SK-N-MC (cell line): ENCODE results near the gene SNRNP48.

Experiments
- DNase-seq: peaks from one replicate; pipeline ENCODE4 v3.0.0-alpha.2; 2011; ENCODE audit warnings: low read depth, low spot score
- H3K27ac ChIP-seq: fragments of 200-600 bp; sonication (generic); 2 replicates; pipeline ENCODE4 v1.5.1; 2016; ENCODE audit warnings: mixed run types
- H3K36me3 ChIP-seq: fragments of 200-600 bp; sonication (generic); 2 replicates; pipeline ENCODE4 v1.6.1; 2017; ENCODE audit warnings: antibody characterized with exemption, low read length, mixed read lengths; ENCODE audit not compliant: insufficient read depth
- H3K4me3 ChIP-seq: fragments of 200-600 bp; sonication (generic); 2 replicates; pipeline ENCODE4 v1.5.1; 2016
- H3K9ac ChIP-seq: fragments of 200-600 bp; sonication (generic); 2 replicates; pipeline ENCODE4 v1.8.0; 2017; ENCODE audit warnings: mixed run types, mixed read lengths; ENCODE audit not compliant: insufficient read length
- H3K9me3 ChIP-seq: fragments of 200-600 bp; sonication (generic); 2 replicates; pipeline ENCODE4 v1.6.1; 2017; ENCODE audit warnings: low read depth, mild to moderate bottlenecking, antibody characterized with exemption, low read length, moderate library complexity, mixed read lengths
- EZH2 ChIP-seq: fragments of 200-600 bp; sonication (generic); IDR thresholded peaks from one replicate; pipeline ENCODE4 v1.6.1; 2017; ENCODE audit warnings: antibody characterized with exemption
- FOXP2 ChIP-seq: optimal IDR thresholded peaks from 2 replicates; pipeline ENCODE3; 2011; ENCODE audit warnings: mild to moderate bottlenecking, moderate library complexity; ENCODE audit not compliant: insufficient read depth; ENCODE audit errors: extremely low read length, control extremely low read depth
- POLR2AphosphoS5 ChIP-seq: IDR thresholded peaks from 2 replicates; pipeline ENCODE4 v1.6.1; 2012; ENCODE audit warnings: mild to moderate bottlenecking, low read depth, low read length, borderline replicate concordance

The SNRNP48 gene

GRCh38 chr6:7566617-7567173 lies 23.3 kb upstream of the SNRNP48 start:
- Histone ChIP-seq H3K4me3 (no peak overlapping the region), H3K9me3 (no peaks in the 10 kb centered on the region), H3K36me3 (peaks cover 38% of the 10 kb centered on the region), H3K9ac (no peak overlapping the region), H3K27ac (no peak overlapping the region)
- no peak for DNase-seq
- TF ChIP-seq FOXP2 (no peak), EZH2 (no peak), POLR2AphosphoS5 (no peak)

GRCh38 chr6:7568021-7568420 lies 22.0 kb upstream of the SNRNP48 start:
- H3K36me3 ChIP-seq: peaks cover 45% of the 10 kb centered on the region

DNA sequence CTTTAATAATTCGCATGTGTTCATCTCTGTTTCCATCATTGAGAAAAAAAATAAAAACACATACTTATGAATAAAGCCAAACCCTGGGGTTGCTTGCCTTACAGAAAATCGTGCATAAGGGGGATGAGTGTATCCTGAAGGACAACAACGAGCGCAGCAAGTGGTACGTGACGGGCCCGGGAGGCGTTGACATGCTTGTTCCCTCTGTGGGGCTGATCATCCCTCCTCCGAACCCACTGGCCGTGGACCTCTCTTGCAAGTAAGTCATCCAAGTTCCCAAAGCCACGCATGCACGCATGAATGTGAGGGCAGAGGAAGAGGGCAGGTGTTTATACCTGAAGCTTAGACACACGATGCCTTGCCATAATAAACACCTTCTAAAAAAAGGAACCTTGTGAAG lies 20.9 kb upstream of the SNRNP48 start:
- Histone ChIP-seq H3K9ac (no peak overlapping the region), H3K27ac (no peak overlapping the region), H3K4me3 (no peak overlapping the region), H3K9me3 (no peaks in the 10 kb centered on the region), H3K36me3 (peaks cover 45% of the 10 kb centered on the region)
- TF ChIP-seq EZH2: no peak
- DNase-seq: no peak

More at GRCh38 chr6:7568021-7568420, 22.0 kb upstream of the SNRNP48 start:
- no peak for DNase-seq
- TF ChIP-seq POLR2AphosphoS5 (no peak), EZH2 (no peak), FOXP2 (no peak)
- Histone ChIP-seq H3K9me3 (no peaks in the 10 kb centered on the region), H3K27ac (no peak overlapping the region), H3K4me3 (no peak overlapping the region), H3K9ac (no peak overlapping the region)

- Histone ChIP-seq H3K4me3 (no peak overlapping the region), H3K36me3 (peaks cover 36% of the 10 kb centered on the region), H3K9me3 (no peaks in the 10 kb centered on the region), H3K27ac (no peak overlapping the region), H3K9ac (no peak overlapping the region)
- DNase-seq: no peak
- no peak for TF ChIP-seq POLR2AphosphoS5
- TF ChIP-seq FOXP2: no peak
- no peak for TF ChIP-seq EZH2
Measured at GRCh38 chr6:7572213-7572943, 17.6 kb upstream of the SNRNP48 start.

DNA sequence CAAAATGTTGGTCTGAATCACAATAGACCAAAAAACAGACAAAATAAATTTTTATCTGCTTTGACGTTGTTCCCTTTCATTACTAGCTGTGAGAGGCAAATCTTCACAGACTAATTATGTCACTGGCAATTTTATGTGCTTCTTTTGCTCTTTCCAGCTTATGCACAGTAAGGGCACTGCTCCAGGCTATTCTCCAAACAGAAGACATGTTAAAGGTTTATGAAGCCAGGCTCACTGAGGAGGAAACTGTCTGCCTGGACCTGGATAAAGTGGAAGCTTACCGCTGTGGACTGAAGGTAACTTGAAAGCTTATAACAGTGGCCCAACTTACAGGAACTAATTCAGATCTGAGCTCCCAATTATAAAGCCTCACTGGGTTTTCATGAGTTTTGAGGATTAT lies 15.5 kb upstream of the SNRNP48 start:
- Histone ChIP-seq H3K36me3 (peaks cover 19% of the 10 kb centered on the region; the same call in 1 of the 2 replicates), H3K9me3 (no peaks in the 10 kb centered on the region), H3K27ac (no peak overlapping the region; the same call in 1 of the 2 replicates), H3K9ac (no peak overlapping the region), H3K4me3 (no peak overlapping the region)
- no peak for DNase-seq
- TF ChIP-seq POLR2AphosphoS5 (no peak), EZH2 (no peak), FOXP2 (no peak)

GRCh38 chr6:7578516-7578915 lies 11.5 kb upstream of the SNRNP48 start:
- H3K9me3 ChIP-seq: no peaks in the 10 kb centered on the region
- DNase-seq: no peak

GRCh38 chr6:7578931-7579330 lies 11.1 kb upstream of the SNRNP48 start:
- Histone ChIP-seq H3K4me3 (no peak overlapping the region), H3K27ac (no peak overlapping the region), H3K36me3 (peaks cover 29% of the 10 kb centered on the region; the same call in 1 of the 2 replicates), H3K9me3 (no peaks in the 10 kb centered on the region), H3K9ac (no peak overlapping the region)
- TF ChIP-seq POLR2AphosphoS5 (no peak), EZH2 (no peak), FOXP2 (no peak)
- no peak for DNase-seq

More at GRCh38 chr6:7578516-7578915, 11.5 kb upstream of the SNRNP48 start:
- TF ChIP-seq POLR2AphosphoS5 (no peak), EZH2 (no peak), FOXP2 (no peak)
- H3K4me3 ChIP-seq: no peak overlapping the region
- H3K27ac ChIP-seq: no peak overlapping the region
- peaks cover 27% of the 10 kb centered on the region; the same call in 1 of the 2 replicates for H3K36me3 ChIP-seq
- H3K9ac ChIP-seq: no peak overlapping the region

GRCh38 chr6:7579851-7580250 lies 10.1 kb upstream of the SNRNP48 start:
- H3K9ac ChIP-seq: no peak overlapping the region
- no peak for DNase-seq
- TF ChIP-seq POLR2AphosphoS5 (no peak), EZH2 (no peak), FOXP2 (no peak)
- H3K27ac ChIP-seq: no peak overlapping the region
- H3K4me3 ChIP-seq: no peak overlapping the region
- H3K36me3 ChIP-seq: peaks cover 29% of the 10 kb centered on the region; the same call in 1 of the 2 replicates
- no peaks in the 10 kb centered on the region for H3K9me3 ChIP-seq
